Keratinocyte (primary cell): ENCODE measurements around the gene MRPS5. TPM values are rescaled to one million over a fixed set of nuclear protein-coding genes. Genes with fewer than 3 reads are reported as not detected.

ENCODE experiments used
- DNase-seq: peaks from one replicate; pipeline ENCODE4 v3.0.0-alpha.2; 2011; ENCODE audit warnings: low read depth, missing footprints, low spot score
- FAIRE-seq: peaks from 2 replicates; lab custom pipeline; 2011; peaks lifted over from hg19 to GRCh38; lab: Jason Lieb, UNC
- H2AFZ ChIP-seq: 2 replicates; pipeline ENCODE4 v1.6.0; 2012; ENCODE audit warnings: low read length, control low read depth, inconsistent platforms; ENCODE audit not compliant: control insufficient read depth
- H3K27ac ChIP-seq: 2 replicates; pipeline ENCODE4 v1.5.1; 2011; ENCODE audit warnings: low read length; ENCODE audit not compliant: control insufficient read depth, insufficient read depth
- H3K27me3 ChIP-seq: 3 replicates; pipeline ENCODE4 v1.6.0; 2011; ENCODE audit warnings: low read length; ENCODE audit not compliant: control insufficient read depth, insufficient read depth; ENCODE audit errors: extremely low read depth
- H3K36me3 ChIP-seq, 2 experiments: 2 replicates in 1 of 2; 3 replicates in 1 of 2; pipeline ENCODE4 v1.5.1; 2011; ENCODE audit warnings: low read length in 2 of 2, mild to moderate bottlenecking in 1 of 2; ENCODE audit not compliant: control insufficient read depth in 2 of 2, insufficient read depth in 2 of 2; ENCODE audit errors: extremely low read depth in 1 of 2
- H3K4me1 ChIP-seq: 3 replicates; pipeline ENCODE4 v1.5.1; 2011; ENCODE audit warnings: low read length; ENCODE audit not compliant: control insufficient read depth, insufficient read depth; ENCODE audit errors: extremely low read depth
- H3K4me2 ChIP-seq: 3 replicates; pipeline ENCODE4 v1.6.0; 2011; ENCODE audit warnings: low read depth, low read length; ENCODE audit not compliant: control insufficient read depth, insufficient read depth; ENCODE audit errors: extremely low read depth
- H3K4me3 ChIP-seq, 3 experiments: fragments of 200-600 bp in 1 of 3; sonication (generic) in 1 of 3; 2 replicates in 2 of 3; 3 replicates in 1 of 3; pipeline ENCODE4 v1.5.1; 2011 to 2016; ENCODE audit warnings: low read length in 3 of 3, mild to moderate bottlenecking in 3 of 3, control low read depth in 2 of 3, inconsistent platforms in 1 of 3, low read depth in 1 of 3, mixed read lengths in 1 of 3, mixed run types in 1 of 3, moderate library complexity in 1 of 3; ENCODE audit not compliant: control insufficient read depth in 2 of 3, insufficient read depth in 2 of 3; ENCODE audit errors: extremely low read depth in 1 of 3
- H3K79me2 ChIP-seq: 2 replicates; pipeline ENCODE4 v1.6.0; 2012; ENCODE audit warnings: low read length; ENCODE audit not compliant: control insufficient read depth, insufficient read depth
- H3K9ac ChIP-seq: 3 replicates; pipeline ENCODE4 v1.6.0; 2011; ENCODE audit warnings: low read length; ENCODE audit not compliant: control insufficient read depth, insufficient read depth; ENCODE audit errors: extremely low read depth
- H3K9me1 ChIP-seq: 3 replicates; pipeline ENCODE4 v1.6.0; 2011; ENCODE audit warnings: low read length; ENCODE audit not compliant: control insufficient read depth, insufficient read depth; ENCODE audit errors: extremely low read depth
- H3K9me3 ChIP-seq: 2 replicates; pipeline ENCODE4 v1.5.1; 2012; ENCODE audit warnings: low read depth, low read length; ENCODE audit not compliant: control insufficient read depth
- H4K20me1 ChIP-seq: 3 replicates; pipeline ENCODE4 v1.6.0; 2011; ENCODE audit warnings: low read length; ENCODE audit not compliant: control insufficient read depth, insufficient read depth; ENCODE audit errors: extremely low read depth
- CTCF ChIP-seq, 3 experiments: IDR thresholded peaks in 1 of 3; conservative IDR thresholded peaks in 1 of 3; optimal IDR thresholded peaks in 1 of 3; 2 replicates in 2 of 3; 3 replicates in 1 of 3; pipeline versions ENCODE3 to v1.5.1; 2011; ENCODE audit warnings: low read length in 3 of 3, mild to moderate bottlenecking in 3 of 3, moderate library complexity in 2 of 3, control low read depth in 1 of 3, inconsistent platforms in 1 of 3; ENCODE audit not compliant: insufficient read depth in 2 of 3; ENCODE audit errors: extremely low read depth in 1 of 3
- EZH2 ChIP-seq: IDR thresholded peaks from one replicate; pipeline ENCODE4 v1.6.1; 2012; ENCODE audit warnings: inconsistent platforms, mild to moderate bottlenecking, low read length, moderate library complexity
- dilution Hi-C: fragments of 300-500 bp; cut with MboI; formaldehyde crosslinking; loops from one replicate; pipeline ENCODE4 v1.7.0; 2020; ENCODE audit warnings: low sequenced_read_pairs; ENCODE audit not compliant: extremely low pct_ligation_motif_present
- polyA plus RNA-seq, 5 experiments: library from polyadenylated mRNA; depleted of rRNA in 3 of 5; stranded (reverse) in 3 of 5; stranded (forward) in 1 of 5; unstranded in 1 of 5; fragments of >200 nt; gene quantifications; 1 replicate in 1 of 5; 2 replicates in 3 of 5; 3 replicates in 1 of 5; pipeline versions ENCODE4 v1.2.1 to v1.2.3, GENCODE V29; 2011 to 2012; ENCODE audit warnings: missing spikeins in 2 of 5, low read depth in 1 of 5, low replicate concordance in 1 of 5

MRPS5 gene
- polyA plus RNA-seq, 1 donor (not counting 4 experiments of a cell fraction or from before 2014, with no cell fraction given): 64.9 TPM

DNA sequence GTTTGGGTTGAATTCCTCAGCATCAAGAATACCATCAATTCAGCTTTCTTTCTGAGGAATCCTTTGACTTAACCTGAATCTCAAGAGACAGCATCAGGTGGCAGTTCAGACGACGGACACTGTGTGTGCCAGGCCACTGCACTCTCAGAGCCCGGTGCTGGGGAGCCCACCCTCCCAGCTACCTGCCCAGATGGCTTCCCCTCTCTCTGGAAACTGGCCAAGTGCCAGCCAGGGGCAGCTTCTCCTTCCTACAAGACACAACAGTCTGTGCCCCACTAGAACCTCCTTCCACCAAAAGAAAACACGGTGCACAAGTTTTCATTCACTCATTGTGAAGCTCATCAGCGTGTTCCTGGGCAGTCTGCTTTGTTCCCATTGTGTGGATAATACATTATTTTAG lies 67.6 kb downstream of the MRPS5 start:
- Histone ChIP-seq H3K4me2 (no peak overlapping the region), H3K27ac (no peak overlapping the region), H3K27me3 (peaks cover 8% of the 10 kb centered on the region), H4K20me1 (no peaks in the 10 kb centered on the region), H3K79me2 (no peaks in the 10 kb centered on the region), H3K9me1 (no peaks in the 10 kb centered on the region), H3K4me1 (peaks cover 4% of the 10 kb centered on the region), H3K4me3 (no peak overlapping the region), H3K9ac (no peak overlapping the region), H2AFZ (no peak overlapping the region), H3K9me3 (no peaks in the 10 kb centered on the region), H3K36me3 (no peaks in the 10 kb centered on the region)
- DNase-seq: no peak
- FAIRE-seq: no peak
- no peak for TF ChIP-seq CTCF (optimal IDR thresholded peaks at IDR 0.05 in 1 of 3, IDR thresholded peaks at IDR 0.05 in 1 of 3, conservative IDR thresholded peaks at IDR 0.05 in 1 of 3; ENCODE audit: extremely low read depth in 1 of 3, insufficient read depth in 2 of 3, low read length in 3 of 3)
- TF ChIP-seq EZH2: no peak
- dilution Hi-C loops: no loop called here

DNA sequence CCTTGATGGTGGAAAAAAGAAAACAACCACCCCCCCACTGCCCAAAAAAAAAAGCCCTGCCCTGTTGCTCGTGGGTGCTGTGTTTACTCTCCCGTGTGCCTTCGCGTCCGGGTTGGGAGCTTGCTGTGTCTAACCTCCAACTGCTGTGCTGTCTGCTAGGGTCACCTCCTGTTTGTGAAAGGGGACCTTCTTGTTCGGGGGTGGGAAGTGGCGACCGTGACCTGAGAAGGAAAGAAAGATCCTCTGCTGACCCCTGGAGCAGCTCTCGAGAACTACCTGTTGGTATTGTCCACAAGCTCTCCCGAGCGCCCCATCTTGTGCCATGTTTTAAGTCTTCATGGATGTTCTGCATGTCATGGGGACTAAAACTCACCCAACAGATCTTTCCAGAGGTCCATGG lies 68.1 kb downstream of the MRPS5 start:
- Histone ChIP-seq H3K4me1 (peaks cover 4% of the 10 kb centered on the region), H3K9me1 (no peaks in the 10 kb centered on the region), H3K79me2 (no peaks in the 10 kb centered on the region), H3K9ac (no peak overlapping the region), H3K4me2 (no peak overlapping the region), H3K27me3 (peaks cover 8% of the 10 kb centered on the region), H2AFZ (no peak overlapping the region), H3K9me3 (no peaks in the 10 kb centered on the region), H3K27ac (no peak overlapping the region), H3K4me3 (no peak overlapping the region), H3K36me3 (no peaks in the 10 kb centered on the region), H4K20me1 (no peaks in the 10 kb centered on the region)
- DNase-seq (no peak), FAIRE-seq (no peak)
- dilution Hi-C loops: no loop called here
- TF ChIP-seq EZH2: no peak
- peak in 2 of 3 experiments; percentile 17 to 23 for TF ChIP-seq CTCF (optimal IDR thresholded peaks at IDR 0.05 in 1 of 3, IDR thresholded peaks at IDR 0.05 in 1 of 3, conservative IDR thresholded peaks at IDR 0.05 in 1 of 3; ENCODE audit: extremely low read depth in 1 of 3, insufficient read depth in 2 of 3, low read length in 3 of 3)
